Neural progenitor cell (in vitro differentiated cells): ENCODE results near the gene PPM1D. TPM values are rescaled to one million over a fixed set of nuclear protein-coding genes. Genes with fewer than 3 reads are reported as not detected.
"Not testable (repeated sequence)": the region's sequence is repeated elsewhere in the genome, so short reads cannot be mapped to it uniquely, and the experiment has no call there.

Experiments
- DNase-seq: peaks from one replicate; pipeline ENCODE4 v3.0.0-alpha.2; 2016; ENCODE audit warnings: low spot score
- H2AFZ ChIP-seq: fragments of 200-600 bp; sonication (generic); replicated peaks from 2 replicates; pipeline ENCODE4 v1.6.1; 2016; ENCODE audit warnings: antibody characterized with exemption
- H3F3A ChIP-seq: fragments of 200-600 bp; sonication (generic); 2 replicates; pipeline ENCODE4 v1.6.1; 2016; ENCODE audit warnings: antibody characterized with exemption, low read depth
- H3K27ac ChIP-seq: fragments of 200-600 bp; sonication (generic); 2 replicates; pipeline ENCODE4 v1.5.1; 2016; ENCODE audit warnings: mild to moderate bottlenecking
- H3K27me3 ChIP-seq: fragments of 200-600 bp; sonication (generic); 2 replicates; pipeline ENCODE4 v1.6.1; 2016; ENCODE audit warnings: mild to moderate bottlenecking, moderate library complexity
- H3K36me3 ChIP-seq: fragments of 200-600 bp; sonication (generic); 2 replicates; pipeline ENCODE4 v1.5.1; 2016
- H3K4me1 ChIP-seq: fragments of 200-600 bp; sonication (generic); 2 replicates; pipeline ENCODE4 v1.6.1; 2016; ENCODE audit warnings: mixed run types
- H3K4me2 ChIP-seq: fragments of 200-600 bp; sonication (generic); 2 replicates; pipeline ENCODE4 v1.6.1; 2016
- H3K4me3 ChIP-seq: fragments of 200-600 bp; sonication (generic); 2 replicates; pipeline ENCODE4 v1.5.1; 2016
- H3K79me2 ChIP-seq: fragments of 200-600 bp; sonication (generic); 2 replicates; pipeline ENCODE4 v1.6.1; 2016; ENCODE audit warnings: low read depth
- H3K9ac ChIP-seq: fragments of 200-600 bp; sonication (generic); 2 replicates; pipeline ENCODE4 v1.6.1; 2016
- H3K9me3 ChIP-seq: fragments of 200-600 bp; sonication (generic); 2 replicates; pipeline ENCODE4 v1.5.1; 2016; ENCODE audit warnings: low read depth
- H4K20me1 ChIP-seq: fragments of 200-600 bp; sonication (generic); 2 replicates; pipeline ENCODE4 v1.6.1; 2016; ENCODE audit warnings: low read depth
- H3K27ac Mint-ChIP-seq: 3 replicates; pipeline ENCODE4 v1.8.0; 2021; ENCODE audit warnings: mixed read lengths
- H3K27me3 Mint-ChIP-seq: 2 replicates; pipeline ENCODE4 v1.8.0; 2022; ENCODE audit warnings: low read depth, mild to moderate bottlenecking, inconsistent platforms, moderate library complexity, mixed read lengths; ENCODE audit not compliant: insufficient read depth
- H3K36me3 Mint-ChIP-seq: 3 replicates; pipeline ENCODE4 v1.8.0; 2021; ENCODE audit warnings: mixed read lengths
- H3K4me1 Mint-ChIP-seq: 3 replicates; pipeline ENCODE4 v1.8.0; 2021; ENCODE audit warnings: mixed read lengths
- H3K4me3 Mint-ChIP-seq: 3 replicates; pipeline ENCODE4 v1.8.0; 2021; ENCODE audit warnings: mild to moderate bottlenecking, moderate library complexity, mixed read lengths
- H3K9me3 Mint-ChIP-seq: 3 replicates; pipeline ENCODE4 v1.8.0; 2020; ENCODE audit warnings: mixed read lengths
- EZH2 ChIP-seq: fragments of 200-600 bp; sonication (generic); IDR thresholded peaks from 2 replicates; pipeline ENCODE4 v1.6.1; 2017; ENCODE audit warnings: antibody characterized with exemption, mild to moderate bottlenecking, moderate library complexity
- EZH2phosphoT487 ChIP-seq: fragments of 200-600 bp; sonication (generic); IDR thresholded peaks from 2 replicates; pipeline ENCODE4 v1.6.1; 2017; ENCODE audit warnings: antibody characterized with exemption
- total RNA-seq: library from RNA; depleted of rRNA; stranded (reverse); fragments of >200 nt; gene quantifications from 2 replicates; pipeline ENCODE4 v1.2.3, GENCODE V29; 2015; ENCODE audit warnings: low replicate concordance
- TF ChIP-seq, protein P1 (sequence below): fragments of 200-600 bp; sonication (generic); IDR thresholded peaks from 2 replicates; pipeline ENCODE4 v1.5.1; 2017; ENCODE audit warnings: antibody characterized with exemption, mild to moderate bottlenecking

Gene PPM1D
- total RNA-seq, 1 donor from 2014 or later = 22.9 TPM

DNA sequence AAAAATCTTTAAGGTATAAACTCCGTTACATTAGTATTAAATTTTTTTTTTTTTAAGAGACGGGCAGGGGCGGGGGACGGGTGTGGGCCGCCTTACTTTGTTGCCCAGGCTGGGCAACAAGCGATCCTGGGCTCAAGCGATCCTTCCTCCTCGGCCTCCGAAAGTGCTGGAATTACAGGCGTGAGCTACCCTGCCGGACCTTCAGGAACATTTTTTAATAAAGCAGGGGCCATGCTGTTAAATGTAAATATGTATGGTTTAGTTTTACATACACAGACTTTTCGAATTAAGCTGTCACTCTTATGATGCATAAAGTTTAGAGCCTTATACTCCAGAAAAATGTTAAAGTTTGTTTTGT lies 2.4 kb downstream of the PPM1D start:
- Mint-ChIP-seq H3K27ac (no peak overlapping the region), H3K4me3 (peak overlapping the region; percentile 98), H3K9me3 (no peaks in the 10 kb centered on the region), H3K27me3 (peaks cover 2% of the 10 kb centered on the region), H3K36me3 (no peaks in the 10 kb centered on the region), H3K4me1 (peaks cover 24% of the 10 kb centered on the region)
- no peaks in the 10 kb centered on the region for H3K36me3 ChIP-seq
- peaks cover 73% of the 10 kb centered on the region for H3K79me2 ChIP-seq
- TF ChIP-seq EZH2 = no peak
- TF ChIP-seq EZH2phosphoT487 = no peak
- TF ChIP-seq, protein P1, sequence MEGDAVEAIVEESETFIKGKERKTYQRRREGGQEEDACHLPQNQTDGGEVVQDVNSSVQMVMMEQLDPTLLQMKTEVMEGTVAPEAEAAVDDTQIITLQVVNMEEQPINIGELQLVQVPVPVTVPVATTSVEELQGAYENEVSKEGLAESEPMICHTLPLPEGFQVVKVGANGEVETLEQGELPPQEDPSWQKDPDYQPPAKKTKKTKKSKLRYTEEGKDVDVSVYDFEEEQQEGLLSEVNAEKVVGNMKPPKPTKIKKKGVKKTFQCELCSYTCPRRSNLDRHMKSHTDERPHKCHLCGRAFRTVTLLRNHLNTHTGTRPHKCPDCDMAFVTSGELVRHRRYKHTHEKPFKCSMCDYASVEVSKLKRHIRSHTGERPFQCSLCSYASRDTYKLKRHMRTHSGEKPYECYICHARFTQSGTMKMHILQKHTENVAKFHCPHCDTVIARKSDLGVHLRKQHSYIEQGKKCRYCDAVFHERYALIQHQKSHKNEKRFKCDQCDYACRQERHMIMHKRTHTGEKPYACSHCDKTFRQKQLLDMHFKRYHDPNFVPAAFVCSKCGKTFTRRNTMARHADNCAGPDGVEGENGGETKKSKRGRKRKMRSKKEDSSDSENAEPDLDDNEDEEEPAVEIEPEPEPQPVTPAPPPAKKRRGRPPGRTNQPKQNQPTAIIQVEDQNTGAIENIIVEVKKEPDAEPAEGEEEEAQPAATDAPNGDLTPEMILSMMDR = no peak
- H3F3A ChIP-seq = peaks cover 14% of the 10 kb centered on the region
- H3K9ac ChIP-seq = peak overlapping the region; percentile 78
- no peaks in the 10 kb centered on the region for H3K27me3 ChIP-seq
- peak; percentile 42 for DNase-seq
- peak overlapping the region; percentile 87 for H3K4me3 ChIP-seq
- H3K4me1 ChIP-seq = peaks cover 19% of the 10 kb centered on the region
- peaks cover 34% of the 10 kb centered on the region for H4K20me1 ChIP-seq
- no peaks in the 10 kb centered on the region for H3K9me3 ChIP-seq
- no peak overlapping the region for H2AFZ ChIP-seq
- peak overlapping the region; percentile 77 for H3K4me2 ChIP-seq
- H3K27ac ChIP-seq = no peak overlapping the region

DNA sequence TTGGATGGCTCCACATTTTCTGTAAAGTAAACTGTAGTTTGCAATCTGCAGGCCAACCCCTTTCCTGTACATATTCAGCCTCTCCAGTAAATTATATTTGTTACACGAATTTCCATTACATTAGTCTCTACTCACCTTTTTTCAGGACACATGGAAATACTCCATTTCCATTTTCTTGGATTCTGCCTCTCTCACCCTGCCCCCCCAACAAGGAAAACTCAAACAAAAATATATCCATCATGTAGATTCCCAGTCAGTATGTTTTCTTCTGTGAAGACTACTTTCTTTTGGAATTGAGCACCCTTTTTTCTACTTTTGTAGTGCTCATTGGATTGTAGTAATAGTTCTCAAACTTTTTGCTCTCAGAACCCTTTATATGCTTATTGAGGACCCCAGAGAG lies 2.9 kb downstream of the PPM1D start:
- H3K36me3 ChIP-seq = no peaks in the 10 kb centered on the region
- H3K27me3 Mint-ChIP-seq = peaks cover 2% of the 10 kb centered on the region
- no peaks in the 10 kb centered on the region for H3K9me3 Mint-ChIP-seq
- H3K27ac ChIP-seq = no peak overlapping the region
- H3K27ac Mint-ChIP-seq = no peak overlapping the region
- H3K9ac ChIP-seq = peak overlapping the region; percentile 78
- DNase-seq = no peak
- no peaks in the 10 kb centered on the region for H3K27me3 ChIP-seq
- H2AFZ ChIP-seq = no peak overlapping the region
- peaks cover 2% of the 10 kb centered on the region for H3K36me3 Mint-ChIP-seq
- peak overlapping the region; percentile 98 for H3K4me3 Mint-ChIP-seq
- peaks cover 34% of the 10 kb centered on the region for H4K20me1 ChIP-seq
- peaks cover 14% of the 10 kb centered on the region for H3F3A ChIP-seq
- no peaks in the 10 kb centered on the region for H3K9me3 ChIP-seq
- peaks cover 24% of the 10 kb centered on the region for H3K4me1 Mint-ChIP-seq
- H3K4me1 ChIP-seq = peaks cover 19% of the 10 kb centered on the region
- peak overlapping the region; percentile 77 for H3K4me2 ChIP-seq
- no peak for TF ChIP-seq EZH2phosphoT487
- no peak for TF ChIP-seq EZH2
- TF ChIP-seq, protein P1 = no peak
- peak overlapping the region; percentile 87 for H3K4me3 ChIP-seq
- peaks cover 78% of the 10 kb centered on the region for H3K79me2 ChIP-seq

- not testable (repeated sequence) for H3K9me3 ChIP-seq, H3K9me3 Mint-ChIP-seq, H3K27me3 ChIP-seq, H3K36me3 ChIP-seq, H3K27ac ChIP-seq, DNase-seq, H3K27me3 Mint-ChIP-seq, H3K27ac Mint-ChIP-seq, H2AFZ ChIP-seq, H3K4me3 Mint-ChIP-seq, H3K36me3 Mint-ChIP-seq, H3K9ac ChIP-seq
- H3K4me1 Mint-ChIP-seq = peaks cover 18% of the 10 kb centered on the region
- H3K4me1 ChIP-seq = peaks cover 18% of the 10 kb centered on the region
- H3F3A ChIP-seq = peaks cover 14% of the 10 kb centered on the region
- peaks cover 34% of the 10 kb centered on the region for H4K20me1 ChIP-seq
- H3K79me2 ChIP-seq = peaks cover 84% of the 10 kb centered on the region
- H3K4me2 ChIP-seq = peak overlapping the region; percentile 77
- H3K4me3 ChIP-seq = peak overlapping the region; percentile 87
Observed at GRCh38 chr17:60603477-60603876, 3.5 kb downstream of the PPM1D start.

- Histone ChIP-seq H3K36me3 (no peaks in the 10 kb centered on the region), H3K4me1 (peaks cover 11% of the 10 kb centered on the region), H2AFZ (no peak overlapping the region), H3K27ac (no peak overlapping the region), H3K4me2 (no peak overlapping the region), H3K4me3 (no peak overlapping the region), H3K79me2 (peaks cover 97% of the 10 kb centered on the region), H3K9me3 (no peaks in the 10 kb centered on the region), H3K27me3 (no peaks in the 10 kb centered on the region), H3F3A (peaks cover under 1% of the 10 kb centered on the region), H4K20me1 (peaks cover 34% of the 10 kb centered on the region), H3K9ac (no peak overlapping the region)
- no peak overlapping the region for H3K4me3 Mint-ChIP-seq
- DNase-seq = no peak
- peaks cover 12% of the 10 kb centered on the region for H3K4me1 Mint-ChIP-seq
- H3K36me3 Mint-ChIP-seq = peaks cover 5% of the 10 kb centered on the region
- H3K27ac Mint-ChIP-seq = no peak overlapping the region
- H3K9me3 Mint-ChIP-seq = peaks cover 2% of the 10 kb centered on the region
- peaks cover under 1% of the 10 kb centered on the region for H3K27me3 Mint-ChIP-seq
- TF ChIP-seq, protein P1 = no peak
- TF ChIP-seq EZH2 = no peak
- no peak for TF ChIP-seq EZH2phosphoT487
Observed at GRCh38 chr17:60604686-60605334, 4.8 kb downstream of the PPM1D start.
